ENCODE measurements around the gene LPP. TPM values are rescaled to one million over a fixed set of nuclear protein-coding genes. Genes with fewer than 3 reads are reported as not detected.

LPP gene
- total and polyA plus RNA-seq, 8 donors: 4.9 to 84.4 (median 45.9) TPM

- Histone ChIP-seq H3K27me3 (no peaks in the 10 kb centered on the region), H3K9me3 (no peaks in the 10 kb centered on the region), H3K36me3 (no peaks in the 10 kb centered on the region), H3K4me1 (peaks cover 0 to 10% (median 4%) of the 10 kb centered on the region in 3 donors), H3K27ac (no peak overlapping the region), H3K4me3 (no peak overlapping the region)
- no peak for FAIRE-seq
- ATAC-seq: no peak
- intact Hi-C loops (cut with DNase I): no loop called here
- no peak for DNase-seq
- TF ChIP-seq CTCF (IDR thresholded peaks at IDR 0.05): no peak
- 93% methylated on average over 7 of the region's 7 CpGs for WGBS, 2 donors
These were observed 26.2 kb downstream of the LPP start for GRCh38 chr3:188180114-188180513.

DNA sequence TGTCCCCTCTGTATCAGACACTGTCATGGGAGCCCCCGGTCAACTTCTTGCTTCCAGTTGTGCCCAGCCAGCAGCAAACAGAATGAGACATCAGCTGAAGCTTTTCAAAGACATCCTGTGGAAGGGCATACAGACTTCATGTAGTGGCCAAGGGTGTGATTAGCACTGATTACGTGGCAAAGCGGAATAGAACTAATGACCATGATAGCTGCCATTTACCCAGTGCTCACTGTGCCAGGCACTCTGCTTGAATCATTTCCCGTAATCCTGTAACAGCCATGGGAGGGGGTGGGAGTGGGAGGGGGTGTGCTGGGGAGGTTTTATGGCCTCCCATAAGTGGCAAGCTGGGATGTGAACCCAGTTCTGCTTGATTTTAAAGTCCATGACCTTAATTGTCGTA is 29.5 kb downstream of the LPP start:
- H3K4me3 ChIP-seq: no peak overlapping the region
- TF ChIP-seq CTCF (IDR thresholded peaks at IDR 0.05): no peak
- peaks cover 6 to 39% (median 32%) of the 10 kb centered on the region in 3 donors for H3K4me1 ChIP-seq
- no peaks in the 10 kb centered on the region for H3K36me3 ChIP-seq
- intact Hi-C loops (cut with DNase I): no loop called here
- 93 to 98% methylated on average over 5 of the region's 5 CpGs for WGBS, 2 donors
- H3K27me3 ChIP-seq: no peaks in the 10 kb centered on the region
- ATAC-seq (no peak), DNase-seq (no peak), FAIRE-seq (no peak)
- no peak overlapping the region for H3K27ac ChIP-seq
- no peaks in the 10 kb centered on the region for H3K9me3 ChIP-seq

DNA sequence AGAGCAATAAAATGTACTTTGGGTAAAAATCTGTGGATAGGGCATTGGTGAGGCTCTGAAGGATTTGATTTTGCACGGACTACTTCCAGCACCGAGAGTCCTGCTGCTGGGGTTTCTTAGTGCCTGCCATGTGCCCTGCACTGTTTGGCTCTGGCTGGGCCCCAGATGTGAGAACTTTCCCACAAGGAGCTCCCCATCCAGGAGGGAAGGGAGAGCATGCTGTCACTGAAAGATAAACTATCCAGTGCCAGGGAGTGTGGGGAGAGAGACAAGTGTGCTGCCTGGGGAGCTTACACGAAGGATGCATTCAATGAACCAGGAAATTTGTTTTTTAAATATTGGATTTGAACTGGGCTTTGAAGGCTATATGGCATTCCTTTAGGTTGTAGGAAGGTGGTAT is 30.2 kb downstream of the LPP start:
- Histone ChIP-seq H3K4me3 (no peak overlapping the region), H3K4me1 (peaks cover 9 to 39% (median 33%) of the 10 kb centered on the region in 3 donors), H3K9me3 (no peaks in the 10 kb centered on the region), H3K27me3 (no peaks in the 10 kb centered on the region), H3K27ac (no peak overlapping the region), H3K36me3 (no peaks in the 10 kb centered on the region)
- no peak for TF ChIP-seq CTCF (IDR thresholded peaks at IDR 0.05)
- ATAC-seq (no peak), FAIRE-seq (no peak), DNase-seq (no peak)
- WGBS, 2 donors: 80 to 83% methylated on average over 3 of the region's 3 CpGs
- intact Hi-C loops (cut with DNase I): no loop called here

- H3K27me3 ChIP-seq: no peaks in the 10 kb centered on the region
- no peaks in the 10 kb centered on the region for H3K9me3 ChIP-seq
- no peaks in the 10 kb centered on the region for H3K36me3 ChIP-seq
- WGBS, 2 donors: 88 to 92% methylated on average over 3 of the region's 3 CpGs
- H3K4me1 ChIP-seq: peaks cover 13 to 39% (median 38%) of the 10 kb centered on the region in 3 donors
- no peak for ATAC-seq
- no peak for DNase-seq
- FAIRE-seq: no peak
- TF ChIP-seq CTCF (IDR thresholded peaks at IDR 0.05): no peak
- no peak overlapping the region for H3K27ac ChIP-seq
- intact Hi-C loops (cut with DNase I): no loop called here
- no peak overlapping the region for H3K4me3 ChIP-seq
These were observed 30.7 kb downstream of the LPP start for GRCh38 chr3:188184649-188185048.

DNA sequence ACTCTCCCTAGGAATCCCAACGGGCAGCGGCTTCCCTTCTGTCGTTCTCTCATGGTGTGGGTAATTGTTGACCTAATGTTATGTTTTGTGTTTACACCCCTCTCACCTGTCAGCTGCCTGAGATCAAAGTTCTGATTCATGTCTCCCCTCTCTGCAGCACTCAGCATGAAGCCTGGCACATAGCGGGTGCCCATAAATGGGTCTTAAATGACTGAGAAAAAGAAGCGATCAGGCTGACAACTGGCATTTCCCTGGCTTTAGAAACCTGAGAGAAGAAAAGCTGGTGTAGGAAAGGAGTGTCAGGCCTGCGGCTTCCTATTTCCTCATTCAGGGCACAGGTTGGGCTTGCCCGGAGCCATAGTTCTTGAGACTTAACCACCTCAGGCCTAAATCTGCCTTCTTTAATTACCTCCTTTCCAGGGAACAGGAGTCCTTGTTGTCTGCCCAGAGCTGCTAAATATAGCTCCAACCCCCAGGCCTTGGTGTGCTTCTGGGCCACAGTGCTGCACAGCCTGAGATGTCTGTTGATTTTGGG is 31.8 kb downstream of the LPP start:
- no peaks in the 10 kb centered on the region for H3K36me3 ChIP-seq
- peak in 1 of 6 donors; percentile 22 for DNase-seq
- 19 to 21% methylated on average over 7 of the region's 7 CpGs for WGBS, 2 donors
- H3K27me3 ChIP-seq: no peaks in the 10 kb centered on the region
- peak overlapping the region; percentile 14 to 70 (median 24) for H3K27ac ChIP-seq
- peaks cover 15 to 40% (median 39%) of the 10 kb centered on the region in 3 donors for H3K4me1 ChIP-seq
- H3K4me3 ChIP-seq: no peak overlapping the region
- intact Hi-C loops (cut with DNase I): no loop called here
- TF ChIP-seq CTCF (IDR thresholded peaks at IDR 0.05): no peak
- no peak for FAIRE-seq
- ATAC-seq: peak; percentile 43 to 70 (median 64)
- no peaks in the 10 kb centered on the region for H3K9me3 ChIP-seq
